Natural killer cell (primary cell): ENCODE results near the gene DOCK9. TPM values are rescaled to one million over a fixed set of nuclear protein-coding genes. Genes with fewer than 3 reads are reported as not detected.

Source experiments
- ATAC-seq, 3 donors: fragments of 150-1000 bp in 2 of 3; fragments of 200-7000 bp in 1 of 3; cut with Tn5 transposase; 1 replicate in 1 of 3; 2 replicates in 2 of 3; pipeline ENCODE4 v1.10.0; 2021; ENCODE audit warnings: mild to moderate bottlenecking in 2 of 3, moderate library complexity in 2 of 3
- DNase-seq, 2 donors: peaks; one replicate each; pipeline versions ENCODE4 v3.0.0 to v3.0.0-alpha.2; 2013 to 2021; ENCODE audit warnings: mixed read lengths in 1 of 2
- H3K27ac ChIP-seq: one replicate; pipeline ENCODE4 v1.5.1; 2013; ENCODE audit warnings: mild to moderate bottlenecking, low read length
- H3K27me3 ChIP-seq: one replicate; pipeline ENCODE4 v1.6.1; 2013; ENCODE audit warnings: low read length; ENCODE audit not compliant: control insufficient read depth, insufficient read depth
- H3K36me3 ChIP-seq: one replicate; pipeline ENCODE4 v1.6.1; 2013; ENCODE audit warnings: low read length; ENCODE audit not compliant: control insufficient read depth, insufficient read depth
- H3K4me1 ChIP-seq: one replicate; pipeline ENCODE4 v1.6.1; 2013; ENCODE audit warnings: low read length; ENCODE audit not compliant: control insufficient read depth, insufficient read depth
- H3K4me3 ChIP-seq: one replicate; pipeline ENCODE4 v1.5.1; 2013; ENCODE audit warnings: low read length
- H3K9me3 ChIP-seq: one replicate; pipeline ENCODE4 v1.6.1; 2013; ENCODE audit warnings: low read length; ENCODE audit not compliant: control insufficient read depth, insufficient read depth
- H3K27ac Mint-ChIP-seq, 2 donors: one replicate each; pipeline ENCODE4 v1.8.0; 2022; ENCODE audit warnings: mild to moderate bottlenecking in 2 of 2, mixed read lengths in 2 of 2, moderate library complexity in 1 of 2
- H3K27me3 Mint-ChIP-seq, 2 donors: one replicate each; pipeline ENCODE4 v1.8.0; 2022; ENCODE audit warnings: low read depth in 2 of 2, mixed read lengths in 2 of 2
- H3K36me3 Mint-ChIP-seq: one replicate; pipeline ENCODE4 v1.8.0; 2022; ENCODE audit warnings: mixed read lengths
- H3K4me1 Mint-ChIP-seq, 2 donors: one replicate each; pipeline ENCODE4 v1.8.0; 2022; ENCODE audit warnings: mixed read lengths in 2 of 2
- H3K4me3 Mint-ChIP-seq: one replicate; pipeline ENCODE4 v1.8.0; 2022; ENCODE audit warnings: mild to moderate bottlenecking, moderate library complexity, mixed read lengths
- H3K9me3 Mint-ChIP-seq, 2 donors: one replicate each; pipeline ENCODE4 v1.8.0; 2022; ENCODE audit warnings: mixed read lengths in 2 of 2
- WGBS: methylation state at CpG from one replicate; pipeline ENCODE4 v1.1.7; 2013; ENCODE audit warnings: missing lambda C conversion rate; ENCODE audit not compliant: insufficient coverage; 5-methylcytosine and 5-hydroxymethylcytosine counted together
- intact Hi-C: fragments of 100-400 bp; cut with micrococcal nuclease; formaldehyde crosslinking; loops from one replicate; pipeline ENCODE4 v1.14.2; 2022
- total RNA-seq, 4 donors: library from RNA; stranded (reverse); fragments of 120-200 nt in 1 of 4; gene quantifications; one replicate each; pipeline versions ENCODE4 v1.2.3 to v1.2.4, GENCODE V29; 2013 to 2022
- TF ChIP-seq, protein P1 (sequence below): fragments of 200-600 bp; IDR thresholded peaks from one replicate; pipeline ENCODE4 v1.8.0; 2022; ENCODE audit warnings: antibody characterized with exemption

The DOCK9 gene
- total RNA-seq, 3 donors from 2014 or later (not counting 1 experiment from before 2014, with no cell fraction given) = 31.5 to 42.5 (median 40.9) TPM

GRCh38 chr13:98860491-98860890, 117.4 kb downstream of the DOCK9 start:
- Histone ChIP-seq H3K36me3 (peaks cover 53% of the 10 kb centered on the region), H3K4me1 (no peaks in the 10 kb centered on the region), H3K4me3 (no peak overlapping the region), H3K27me3 (no peaks in the 10 kb centered on the region), H3K27ac (no peak overlapping the region), H3K9me3 (no peaks in the 10 kb centered on the region)
- DNase-seq = no peak
- Mint-ChIP-seq H3K27me3 (no peaks in the 10 kb centered on the region), H3K36me3 (peaks cover 44% of the 10 kb centered on the region), H3K27ac (no peak overlapping the region), H3K4me1 (no peaks in the 10 kb centered on the region), H3K4me3 (no peak overlapping the region), H3K9me3 (no peaks in the 10 kb centered on the region)
- intact Hi-C loops = no loop called here
- TF ChIP-seq, protein P1, sequence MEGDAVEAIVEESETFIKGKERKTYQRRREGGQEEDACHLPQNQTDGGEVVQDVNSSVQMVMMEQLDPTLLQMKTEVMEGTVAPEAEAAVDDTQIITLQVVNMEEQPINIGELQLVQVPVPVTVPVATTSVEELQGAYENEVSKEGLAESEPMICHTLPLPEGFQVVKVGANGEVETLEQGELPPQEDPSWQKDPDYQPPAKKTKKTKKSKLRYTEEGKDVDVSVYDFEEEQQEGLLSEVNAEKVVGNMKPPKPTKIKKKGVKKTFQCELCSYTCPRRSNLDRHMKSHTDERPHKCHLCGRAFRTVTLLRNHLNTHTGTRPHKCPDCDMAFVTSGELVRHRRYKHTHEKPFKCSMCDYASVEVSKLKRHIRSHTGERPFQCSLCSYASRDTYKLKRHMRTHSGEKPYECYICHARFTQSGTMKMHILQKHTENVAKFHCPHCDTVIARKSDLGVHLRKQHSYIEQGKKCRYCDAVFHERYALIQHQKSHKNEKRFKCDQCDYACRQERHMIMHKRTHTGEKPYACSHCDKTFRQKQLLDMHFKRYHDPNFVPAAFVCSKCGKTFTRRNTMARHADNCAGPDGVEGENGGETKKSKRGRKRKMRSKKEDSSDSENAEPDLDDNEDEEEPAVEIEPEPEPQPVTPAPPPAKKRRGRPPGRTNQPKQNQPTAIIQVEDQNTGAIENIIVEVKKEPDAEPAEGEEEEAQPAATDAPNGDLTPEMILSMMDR = no peak
- ATAC-seq = no peak
- 92% methylated on average over 2 of the region's 6 CpGs for WGBS

DNA sequence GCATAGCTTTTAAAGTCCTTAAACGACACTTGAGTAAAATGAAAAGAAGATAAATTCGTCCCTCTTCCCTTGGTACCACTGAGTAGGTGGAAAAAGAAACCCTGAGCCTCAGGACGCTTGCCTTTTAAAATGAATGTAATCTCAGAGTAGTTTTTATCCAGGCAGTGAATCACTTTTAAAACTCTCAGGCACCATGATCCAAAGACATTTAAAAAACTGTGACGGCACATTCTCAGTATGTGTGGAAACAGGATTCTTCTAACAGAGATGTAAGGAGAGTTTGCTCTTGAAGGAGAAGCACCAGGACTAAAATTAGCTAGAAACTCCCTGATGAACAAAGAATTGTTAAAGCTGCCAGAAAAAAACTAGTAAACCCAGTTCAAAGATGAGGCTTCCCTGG, 119.7 kb downstream of the DOCK9 start:
- peaks cover 45% of the 10 kb centered on the region for H3K36me3 Mint-ChIP-seq
- H3K4me3 Mint-ChIP-seq = no peak overlapping the region
- no peaks in the 10 kb centered on the region for H3K4me1 ChIP-seq
- WGBS = 99% methylated on average over 4 of the region's 4 CpGs
- H3K9me3 Mint-ChIP-seq = no peaks in the 10 kb centered on the region
- H3K36me3 ChIP-seq = peaks cover 50% of the 10 kb centered on the region
- H3K4me3 ChIP-seq = no peak overlapping the region
- no peaks in the 10 kb centered on the region for H3K9me3 ChIP-seq
- no peaks in the 10 kb centered on the region for H3K4me1 Mint-ChIP-seq
- intact Hi-C loops = no loop called here
- no peak overlapping the region for H3K27ac ChIP-seq
- DNase-seq = no peak
- no peak overlapping the region for H3K27ac Mint-ChIP-seq
- TF ChIP-seq, protein P1 = no peak
- no peaks in the 10 kb centered on the region for H3K27me3 ChIP-seq
- no peaks in the 10 kb centered on the region for H3K27me3 Mint-ChIP-seq
- ATAC-seq = no peak

- H3K4me3 Mint-ChIP-seq = no peak overlapping the region
- H3K4me1 Mint-ChIP-seq = no peaks in the 10 kb centered on the region
- H3K27me3 Mint-ChIP-seq = no peaks in the 10 kb centered on the region
- H3K36me3 ChIP-seq = peaks cover 48% of the 10 kb centered on the region
- H3K27ac Mint-ChIP-seq = no peak overlapping the region
- WGBS = 77% methylated on average over 5 of the region's 5 CpGs
- TF ChIP-seq, protein P1 = no peak
- ATAC-seq = no peak
- DNase-seq = no peak
- no peak overlapping the region for H3K4me3 ChIP-seq
- H3K27ac ChIP-seq = no peak overlapping the region
- H3K27me3 ChIP-seq = no peaks in the 10 kb centered on the region
- no peaks in the 10 kb centered on the region for H3K9me3 Mint-ChIP-seq
- peaks cover 36% of the 10 kb centered on the region for H3K36me3 Mint-ChIP-seq
- intact Hi-C loops = no loop called here
- H3K4me1 ChIP-seq = no peaks in the 10 kb centered on the region
- H3K9me3 ChIP-seq = no peaks in the 10 kb centered on the region
These were observed 120.9 kb downstream of the DOCK9 start for GRCh38 chr13:98856983-98857382.

DNA sequence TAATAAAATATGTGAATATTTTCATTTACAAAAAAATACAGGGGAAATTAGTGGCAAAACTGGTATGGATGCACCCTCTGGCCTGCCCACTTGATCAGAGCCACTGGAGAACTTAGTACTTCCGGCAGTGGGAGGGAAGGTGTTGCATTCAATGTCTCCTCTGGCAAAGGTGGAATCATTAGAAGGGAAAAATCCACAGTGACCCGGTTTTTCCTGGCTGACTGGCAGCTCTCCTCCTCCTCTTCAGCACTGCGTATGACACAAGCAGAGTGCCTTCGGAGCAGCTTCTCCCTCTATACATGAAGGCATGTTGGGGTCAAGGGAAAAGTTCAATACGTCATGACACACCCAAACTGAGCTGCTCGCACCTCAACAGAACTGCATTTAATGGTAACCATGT, 123.4 kb downstream of the DOCK9 start:
- intact Hi-C loops = no loop called here
- peaks cover 31% of the 10 kb centered on the region for H3K36me3 ChIP-seq
- 96% methylated on average over 3 of the region's 6 CpGs for WGBS

More for the DNA sequence above, 123.4 kb downstream of the DOCK9 start:
- H3K27me3 Mint-ChIP-seq = no peaks in the 10 kb centered on the region
- Histone ChIP-seq H3K4me3 (no peak overlapping the region), H3K4me1 (no peaks in the 10 kb centered on the region), H3K27ac (no peak overlapping the region), H3K27me3 (no peaks in the 10 kb centered on the region), H3K9me3 (no peaks in the 10 kb centered on the region)
- peaks cover 25% of the 10 kb centered on the region for H3K36me3 Mint-ChIP-seq
- H3K4me1 Mint-ChIP-seq = no peaks in the 10 kb centered on the region
- H3K27ac Mint-ChIP-seq = no peak overlapping the region
- no peak overlapping the region for H3K4me3 Mint-ChIP-seq
- no peak for ATAC-seq
- H3K9me3 Mint-ChIP-seq = no peaks in the 10 kb centered on the region
- TF ChIP-seq, protein P1 = no peak
- DNase-seq = no peak
